HG03280 (cell line): Measurements from ENCODE around the gene SLC10A4.

Experiments used
- ATAC-seq: cut with Tn5 transposase; IDR thresholded peaks from one replicate; pipeline ENCODE4 v1.9.1; 2021; ENCODE audit warnings: mild to moderate bottlenecking, moderate library complexity; ENCODE audit not compliant: unreplicated experiment

The SLC10A4 gene

GRCh38 chr4:48484494-48485168 is 1.5 kb downstream of the SLC10A4 start:
- ATAC-seq: no peak

- no peak for ATAC-seq
These were observed 6.5 kb downstream of the SLC10A4 start for GRCh38 chr4:48489683-48490011.

- ATAC-seq: no peak
These were observed 7.0 kb downstream of the SLC10A4 start, which contains the start of gene ZAR1 for GRCh38 chr4:48490012-48490679. ZAR1 (plus strand) TSS chr4:48490252; CDS start chr4:48490292, 40 bp downstream.

- ATAC-seq: no peak
These were observed 7.8 kb downstream of the SLC10A4 start for GRCh38 chr4:48490680-48491513.

GRCh38 chr4:48491514-48492176 is 8.5 kb downstream of the SLC10A4 start:
- ATAC-seq: no peak

GRCh38 chr4:48493452-48494100 is 10.4 kb downstream of the SLC10A4 start:
- no peak for ATAC-seq

GRCh38 chr4:48495941-48496340 is 12.8 kb downstream of the SLC10A4 start:
- no peak for ATAC-seq

GRCh38 chr4:48498895-48499294 is 15.8 kb downstream of the SLC10A4 start:
- no peak for ATAC-seq

- ATAC-seq: peak; percentile 73
These were observed 16.5 kb downstream of the SLC10A4 start for GRCh38 chr4:48499551-48500066.

- no peak for ATAC-seq
These were observed 20.3 kb downstream of the SLC10A4 start for GRCh38 chr4:48503233-48504025.

GRCh38 chr4:48504026-48504330 is 20.8 kb downstream of the SLC10A4 start:
- ATAC-seq: no peak

GRCh38 chr4:48504352-48504751 is 21.2 kb downstream of the SLC10A4 start:
- ATAC-seq: no peak

GRCh38 chr4:48506716-48507115 is 23.6 kb downstream of the SLC10A4 start:
- no peak for ATAC-seq

- ATAC-seq: no peak
These were observed 26.4 kb downstream of the SLC10A4 start for GRCh38 chr4:48509543-48509942.

- no peak for ATAC-seq
These were observed 35.0 kb downstream of the SLC10A4 start for GRCh38 chr4:48518143-48518542.

- ATAC-seq: no peak
These were observed 43.3 kb downstream of the SLC10A4 start for GRCh38 chr4:48526406-48526805.

- no peak for ATAC-seq
These were observed 55.2 kb downstream of the SLC10A4 start for GRCh38 chr4:48538358-48538757.
